Measurements from ENCODE around the gene CEBPA. TPM values are rescaled to one million over a fixed set of nuclear protein-coding genes. Genes with fewer than 3 reads are reported as not detected.
"Not testable (repeated sequence)": the region's sequence is repeated elsewhere in the genome, so short reads cannot be mapped to it uniquely, and the experiment has no call there.

The CEBPA gene
- total RNA-seq, 4 donors from 2014 or later: 27.1 to 33.5 (median 31.5) TPM

DNA sequence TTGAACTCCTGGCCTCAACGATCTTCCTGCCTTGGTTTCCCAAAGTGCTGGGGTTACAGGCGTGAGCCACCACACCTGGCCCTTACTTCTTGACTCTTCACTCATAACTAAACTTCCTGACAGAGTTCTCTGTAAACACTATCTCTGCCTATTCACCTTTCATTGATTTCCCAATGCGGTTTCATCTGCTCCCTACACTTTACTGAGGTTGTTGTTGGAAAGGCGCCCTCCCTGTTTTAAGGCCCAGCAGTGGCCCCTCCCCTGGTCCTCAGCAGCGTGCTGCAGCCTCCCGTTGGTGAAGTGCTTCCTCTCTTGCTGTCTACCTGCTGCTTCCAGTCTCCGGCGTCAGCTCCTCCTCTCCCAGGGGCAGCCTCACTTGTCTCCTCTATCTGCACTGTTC, 26.7 kb upstream of the CEBPA start:
- H3K27ac ChIP-seq: no peak overlapping the region
- intact Hi-C loops (cut with DNase I): no loop called here
- WGBS, 2 donors: 74 to 78% methylated on average over 8 of the region's 8 CpGs
- no peak for DNase-seq
- TF ChIP-seq, protein P1, sequence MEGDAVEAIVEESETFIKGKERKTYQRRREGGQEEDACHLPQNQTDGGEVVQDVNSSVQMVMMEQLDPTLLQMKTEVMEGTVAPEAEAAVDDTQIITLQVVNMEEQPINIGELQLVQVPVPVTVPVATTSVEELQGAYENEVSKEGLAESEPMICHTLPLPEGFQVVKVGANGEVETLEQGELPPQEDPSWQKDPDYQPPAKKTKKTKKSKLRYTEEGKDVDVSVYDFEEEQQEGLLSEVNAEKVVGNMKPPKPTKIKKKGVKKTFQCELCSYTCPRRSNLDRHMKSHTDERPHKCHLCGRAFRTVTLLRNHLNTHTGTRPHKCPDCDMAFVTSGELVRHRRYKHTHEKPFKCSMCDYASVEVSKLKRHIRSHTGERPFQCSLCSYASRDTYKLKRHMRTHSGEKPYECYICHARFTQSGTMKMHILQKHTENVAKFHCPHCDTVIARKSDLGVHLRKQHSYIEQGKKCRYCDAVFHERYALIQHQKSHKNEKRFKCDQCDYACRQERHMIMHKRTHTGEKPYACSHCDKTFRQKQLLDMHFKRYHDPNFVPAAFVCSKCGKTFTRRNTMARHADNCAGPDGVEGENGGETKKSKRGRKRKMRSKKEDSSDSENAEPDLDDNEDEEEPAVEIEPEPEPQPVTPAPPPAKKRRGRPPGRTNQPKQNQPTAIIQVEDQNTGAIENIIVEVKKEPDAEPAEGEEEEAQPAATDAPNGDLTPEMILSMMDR (IDR thresholded peaks at IDR 0.05): no peak
- no peak for TF ChIP-seq POLR2A (IDR thresholded peaks at IDR 0.05)
- no peaks in the 10 kb centered on the region for H3K4me1 ChIP-seq
- H3K36me3 ChIP-seq: no peaks in the 10 kb centered on the region
- no peak overlapping the region for H3K4me3 ChIP-seq
- H3K9me3 ChIP-seq: peaks cover 0 to 11% (median 5%) of the 10 kb centered on the region in 3 donors
- H3K27me3 ChIP-seq: peaks cover 0 to 7% (median 0%) of the 10 kb centered on the region in 4 donors

- Histone ChIP-seq H3K9me3 (peaks cover 0 to 11% (median 5%) of the 10 kb centered on the region in 3 donors), H3K27me3 (peaks cover 0 to 7% (median 0%) of the 10 kb centered on the region in 4 donors), H3K27ac (no peak overlapping the region), H3K4me3 (no peak overlapping the region), H3K4me1 (no peaks in the 10 kb centered on the region), H3K36me3 (no peaks in the 10 kb centered on the region)
- intact Hi-C loops (cut with DNase I): no loop called here
- WGBS, 2 donors: 29 to 33% methylated on average over 4 to 5 of the region's 5 CpGs
- TF ChIP-seq, protein P1 (IDR thresholded peaks at IDR 0.05): no peak
- no peak for TF ChIP-seq POLR2A (IDR thresholded peaks at IDR 0.05)
- DNase-seq: no peak
These were observed 23.6 kb upstream of the CEBPA start for GRCh38 chr19:33325920-33326319.

GRCh38 chr19:33324628-33325027, 22.3 kb upstream of the CEBPA start:
- no peaks in the 10 kb centered on the region for H3K4me1 ChIP-seq
- peaks cover 0 to 11% (median 5%) of the 10 kb centered on the region in 3 donors for H3K9me3 ChIP-seq
- TF ChIP-seq, protein P1 (IDR thresholded peaks at IDR 0.05): no peak
- no peak for TF ChIP-seq POLR2A (IDR thresholded peaks at IDR 0.05)
- intact Hi-C loops (cut with DNase I): no loop called here
- no peak overlapping the region for H3K4me3 ChIP-seq
- H3K27me3 ChIP-seq: peaks cover 0 to 7% (median 0%) of the 10 kb centered on the region in 4 donors
- no peaks in the 10 kb centered on the region for H3K36me3 ChIP-seq
- H3K27ac ChIP-seq: no peak overlapping the region
- WGBS, 2 donors: 73 to 81% methylated on average over 3 of the region's 3 CpGs
- no peak for DNase-seq

DNA sequence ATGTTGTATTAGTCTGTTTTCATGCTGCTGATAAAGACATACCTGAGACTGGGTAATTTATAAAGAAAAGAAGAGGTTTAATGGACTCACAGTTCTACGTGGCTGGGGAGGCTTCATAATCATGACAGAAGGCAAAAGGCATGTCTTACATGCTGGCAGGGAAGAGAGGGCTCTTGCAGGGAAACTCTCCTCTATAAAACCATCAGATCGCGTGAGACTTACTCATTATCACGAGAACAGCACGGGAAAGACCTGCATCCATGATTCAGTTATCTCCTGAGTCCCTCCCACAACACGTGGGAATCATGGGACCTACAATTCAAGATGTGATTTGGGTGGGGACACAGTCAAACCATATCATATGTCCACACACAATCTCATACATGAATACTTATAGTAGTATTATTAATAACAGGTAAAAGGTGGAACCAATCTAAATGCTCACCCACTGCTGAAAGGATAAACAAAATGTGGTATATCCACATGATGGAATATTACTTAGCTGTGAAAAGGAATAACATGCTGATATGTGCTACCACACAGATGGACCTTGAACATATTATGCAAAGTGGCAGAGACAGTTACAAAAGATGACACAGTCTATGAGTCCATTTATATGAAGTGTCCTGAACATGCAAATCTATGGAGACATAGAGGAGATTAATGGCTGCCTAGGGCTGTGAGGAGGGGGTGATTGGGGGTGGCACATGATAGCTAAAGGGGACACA, 20.9 kb upstream of the CEBPA start:
- Histone ChIP-seq H3K9me3 (peaks cover 0 to 11% (median 5%) of the 10 kb centered on the region in 3 donors), H3K27me3 (no peaks in the 10 kb centered on the region), H3K36me3 (no peaks in the 10 kb centered on the region), H3K4me1 (no peaks in the 10 kb centered on the region), H3K4me3 (no peak overlapping the region), H3K27ac (no peak overlapping the region)
- intact Hi-C loops (cut with DNase I): no loop called here
- TF ChIP-seq, protein P1 (IDR thresholded peaks at IDR 0.05): no peak
- no peak for TF ChIP-seq POLR2A (IDR thresholded peaks at IDR 0.05)
- 77 to 85% methylated on average over 6 of the region's 6 CpGs for WGBS, 2 donors
- DNase-seq: no peak

- 75 to 90% methylated on average over 1 of the region's 1 CpG for WGBS, 2 donors
- H3K4me3 ChIP-seq: no peak overlapping the region
- DNase-seq: no peak
- peaks cover 0 to 2% (median 0%) of the 10 kb centered on the region in 3 donors for H3K9me3 ChIP-seq
- H3K36me3 ChIP-seq: no peaks in the 10 kb centered on the region
- intact Hi-C loops (cut with DNase I): no loop called here
- H3K4me1 ChIP-seq: no peaks in the 10 kb centered on the region
- no peaks in the 10 kb centered on the region for H3K27me3 ChIP-seq
- TF ChIP-seq, protein P1 (IDR thresholded peaks at IDR 0.05): no peak
- no peak for TF ChIP-seq POLR2A (IDR thresholded peaks at IDR 0.05)
- H3K27ac ChIP-seq: no peak overlapping the region
These were observed 18.3 kb upstream of the CEBPA start for GRCh38 chr19:33320636-33321035.

DNA sequence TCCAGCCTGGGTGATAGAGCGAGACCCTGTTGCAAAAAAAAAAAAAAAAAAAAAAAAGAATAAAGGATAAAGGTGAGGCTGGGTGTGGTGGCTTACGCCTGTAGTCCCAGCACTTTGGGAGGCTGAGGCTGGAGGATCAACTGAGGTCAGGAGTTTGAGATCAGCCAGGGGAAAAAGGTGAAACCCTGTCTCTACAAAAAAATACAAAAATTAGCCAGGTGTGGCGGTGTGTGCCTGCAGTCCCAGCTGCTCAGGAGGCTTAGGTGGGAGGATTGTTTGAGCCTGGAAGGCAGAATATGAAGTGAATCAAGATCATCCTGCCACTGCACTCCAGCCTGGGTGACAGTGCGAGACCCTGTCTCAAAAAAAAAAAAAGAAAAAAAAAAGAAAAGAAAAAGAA, 15.7 kb upstream of the CEBPA start:
- H3K36me3 ChIP-seq; H3K4me1 ChIP-seq; H3K27ac ChIP-seq; H3K4me3 ChIP-seq; H3K27me3 ChIP-seq; intact Hi-C loops (cut with DNase I); H3K9me3 ChIP-seq; DNase-seq: not testable (repeated sequence)
- WGBS, 2 donors: 70 to 94% methylated on average over 3 of the region's 4 CpGs

All from esophagus squamous epithelium (tissue), 5 donors.